Glomerular visceral epithelial cell (primary cell): Measurements from ENCODE around the gene METTL1.
"Not testable (repeated sequence)": the region's sequence is repeated elsewhere in the genome, so short reads cannot be mapped to it uniquely, and the experiment has no call there.

ENCODE experiments used
- DNase-seq: peaks from one replicate; pipeline ENCODE4 v3.0.0-alpha.2; 2016; ENCODE audit errors: extremely low spot score

The METTL1 gene

GRCh38 chr12:57724003-57724935 lies 47.6 kb downstream of the METTL1 start:
- DNase-seq = no peak

- no peak for DNase-seq
These were observed 48.3 kb downstream of the METTL1 start for GRCh38 chr12:57723630-57723962.

GRCh38 chr12:57722716-57723629 lies 48.9 kb downstream of the METTL1 start:
- no peak for DNase-seq

- not testable (repeated sequence) for DNase-seq
These were observed 49.9 kb downstream of the METTL1 start for GRCh38 chr12:57721846-57722608.

- DNase-seq = no peak
These were observed 51.0 kb downstream of the METTL1 start for GRCh38 chr12:57720606-57721595.

GRCh38 chr12:57719777-57720605 lies 51.9 kb downstream of the METTL1 start:
- DNase-seq = no peak

- DNase-seq = no peak
These were observed 53.0 kb downstream of the METTL1 start for GRCh38 chr12:57718641-57719528.
